Panc1 (cell line): Measurements from ENCODE around the gene ZBTB18. TPM values are rescaled to one million over a fixed set of nuclear protein-coding genes. Genes with fewer than 3 reads are reported as not detected.

ENCODE experiments used
- ATAC-seq: fragments of 200-7000 bp; cut with Tn5 transposase; 2 replicates; pipeline ENCODE4 v1.9.1; 2020; ENCODE audit warnings: mild to moderate bottlenecking, moderate library complexity
- BruUV-seq: library from RNA; stranded (reverse); fragments of 400-500 nt; replicated peaks from 2 replicates; lab custom pipeline; 2021; lab: Mats Ljungman, UMichigan
- CTCF ChIA-PET: fragments of 300-600 bp; sonication (Branson Sonifier 250); formaldehyde crosslinking; loops from one replicate; lab custom pipeline; 2022; ENCODE audit warnings: antibody characterized with exemption; lab: Charles Lee
- POLR2A ChIA-PET: fragments of 300-600 bp; sonication (Branson Sonifier 250); formaldehyde crosslinking; loops from one replicate; lab custom pipeline; 2022; ENCODE audit warnings: antibody characterized with exemption; lab: Charles Lee
- DNase-seq: peaks from one replicate; pipeline ENCODE4 v3.0.0-alpha.2; 2010; ENCODE audit warnings: low read depth, low spot score
- H3K27ac ChIP-seq: 2 replicates; pipeline ENCODE4 v1.5.1; 2011; ENCODE audit warnings: mild to moderate bottlenecking, low read length, inconsistent platforms
- H3K27me3 ChIP-seq: fragments of 200-500 bp; sonication (Bioruptor generic); 2 replicates; pipeline ENCODE4 v1.6.0; 2014; ENCODE audit warnings: low read length, inconsistent platforms; ENCODE audit not compliant: control insufficient read depth, insufficient read depth
- H3K36me3 ChIP-seq: fragments of 200-500 bp; sonication (Bioruptor generic); 2 replicates; pipeline ENCODE4 v1.5.1; 2014; ENCODE audit warnings: inconsistent platforms, mild to moderate bottlenecking, low read length, moderate library complexity; ENCODE audit not compliant: control insufficient read depth, insufficient read depth
- H3K4me1 ChIP-seq: 2 replicates; pipeline ENCODE4 v1.5.1; 2011; ENCODE audit warnings: inconsistent platforms, mild to moderate bottlenecking, low read length, moderate library complexity; ENCODE audit not compliant: control insufficient read depth, insufficient read depth
- H3K4me3 ChIP-seq, 2 experiments: 2 replicates each; pipeline ENCODE4 v1.5.1; 2011 to 2012; ENCODE audit warnings: low read depth in 2 of 2, low read length in 2 of 2, mild to moderate bottlenecking in 2 of 2, inconsistent platforms in 1 of 2, moderate library complexity in 1 of 2
- H3K9me3 ChIP-seq: fragments of 200-500 bp; sonication (Bioruptor generic); 2 replicates; pipeline ENCODE4 v1.5.1; 2014; ENCODE audit warnings: low read depth, mild to moderate bottlenecking, inconsistent platforms, low read length, moderate library complexity; ENCODE audit not compliant: control insufficient read depth, insufficient read depth
- CTCF ChIP-seq: fragments of 450-650 bp; IDR thresholded peaks from 2 replicates; pipeline ENCODE4 v1.5.1; 2017; ENCODE audit warnings: mild to moderate bottlenecking
- POLR2AphosphoS5 ChIP-seq: IDR thresholded peaks from 2 replicates; pipeline ENCODE4 v1.6.1; 2012; ENCODE audit warnings: mild to moderate bottlenecking, low read depth, low read length, moderate library complexity
- REST ChIP-seq, 2 experiments: IDR thresholded peaks; 2 replicates each; pipeline ENCODE4 v1.6.1; 2011 to 2012; ENCODE audit warnings: low read depth in 2 of 2, control low read depth in 1 of 2, low read length in 1 of 2, mild to moderate bottlenecking in 1 of 2, moderate library complexity in 1 of 2; ENCODE audit not compliant: insufficient read depth in 1 of 2
- SIN3A ChIP-seq: IDR thresholded peaks from 2 replicates; pipeline ENCODE4 v1.6.1; 2012; ENCODE audit warnings: low read depth, mild to moderate bottlenecking, low read length, moderate library complexity, borderline replicate concordance; ENCODE audit not compliant: insufficient read depth
- TCF7L2 ChIP-seq: IDR thresholded peaks from 2 replicates; pipeline ENCODE4 v1.6.1; 2011; ENCODE audit warnings: mild to moderate bottlenecking, low read depth, low read length, inconsistent platforms
- in situ Hi-C: cut with HindIII; loops from 2 replicates; pipeline ENCODE4 v1.10.0; 2016; ENCODE audit warnings: low sequenced_read_pairs, low pct_unique_long_range_greater_than_20kb
- intact Hi-C: fragments of 100-400 bp; cut with micrococcal nuclease; formaldehyde crosslinking; loops from one replicate; pipeline ENCODE4 v1.10.0; 2022; ENCODE audit not compliant: unreplicated experiment
- total RNA-seq: library from RNA; stranded (reverse); gene quantifications from one replicate; pipeline ENCODE4 v1.2.1, GENCODE V29; 2021; ENCODE audit not compliant: unreplicated experiment

The ZBTB18 gene
- total RNA-seq, 1 experiment from 2014 or later: 9.9 TPM

- H3K27ac ChIP-seq: no peak overlapping the region
- DNase-seq: no peak
- in situ Hi-C loops: no loop called here
- ATAC-seq: no peak
- BruUV-seq: no TSS peak
- intact Hi-C loops: no loop called here
- CTCF ChIA-PET: no interaction called here
- no peaks in the 10 kb centered on the region for H3K9me3 ChIP-seq
- no peak overlapping the region for H3K4me3 ChIP-seq
- POLR2A ChIA-PET: no interaction called here
- no peaks in the 10 kb centered on the region for H3K36me3 ChIP-seq
- H3K27me3 ChIP-seq: no peaks in the 10 kb centered on the region; the same call in 1 of the 2 replicates
- peaks cover 2% of the 10 kb centered on the region; the same call in 1 of the 2 replicates for H3K4me1 ChIP-seq
- TF ChIP-seq REST (IDR thresholded peaks at IDR 0.05; ENCODE audit: insufficient read depth in 1 of 2, low read depth in 2 of 2, low read length in 1 of 2): no peak
- no peak for TF ChIP-seq SIN3A
- TF ChIP-seq TCF7L2: no peak
- TF ChIP-seq POLR2AphosphoS5: no peak
- no peak for TF ChIP-seq CTCF
Measured at GRCh38 chr1:244057474-244058385, 6.6 kb downstream of the ZBTB18 start.

DNA sequence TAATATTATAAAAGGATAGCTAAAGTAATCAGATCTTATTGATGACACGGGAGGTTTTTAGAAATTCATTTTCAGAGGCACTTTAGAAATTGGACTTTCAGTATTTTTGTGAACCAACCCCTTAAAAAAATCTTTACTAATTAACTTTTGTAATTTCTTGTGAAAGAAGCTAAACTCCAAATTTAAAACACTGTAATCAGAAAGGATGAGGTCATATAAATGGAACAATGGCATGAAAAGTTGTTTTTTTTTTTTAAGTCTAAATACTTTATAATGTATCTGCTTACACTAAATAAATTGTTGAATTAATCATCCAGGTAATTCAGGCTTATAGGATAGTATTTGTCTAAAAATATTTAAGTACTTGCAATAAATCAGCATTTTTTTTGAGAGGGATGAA is 9.0 kb downstream of the ZBTB18 start:
- no peaks in the 10 kb centered on the region for H3K9me3 ChIP-seq
- intact Hi-C loops: no loop called here

More for the DNA sequence above, 9.0 kb downstream of the ZBTB18 start:
- ATAC-seq (no peak), DNase-seq (no peak)
- TF ChIP-seq POLR2AphosphoS5: no peak
- no peak for TF ChIP-seq REST (IDR thresholded peaks at IDR 0.05; ENCODE audit: insufficient read depth in 1 of 2, low read depth in 2 of 2, low read length in 1 of 2)
- TF ChIP-seq TCF7L2: no peak
- TF ChIP-seq CTCF: no peak
- no peak for TF ChIP-seq SIN3A
- Histone ChIP-seq H3K27ac (no peak overlapping the region), H3K27me3 (no peaks in the 10 kb centered on the region; the same call in 1 of the 2 replicates), H3K36me3 (no peaks in the 10 kb centered on the region), H3K4me3 (no peak overlapping the region), H3K4me1 (0 out of 2 replicates have a peak, but pooled peaks cover 2% of the 10 kb centered on the region)
- POLR2A ChIA-PET: no interaction called here
- in situ Hi-C loops: no loop called here
- CTCF ChIA-PET: no interaction called here
- no TSS peak for BruUV-seq
